Liver (tissue), 9 donors: ENCODE data around the gene IFT57. TPM values are rescaled to one million over a fixed set of nuclear protein-coding genes. Genes with fewer than 3 reads are reported as not detected.

Source experiments
- DNase-seq: peaks from one replicate; pipeline ENCODE4 v3.0.0-alpha.2; 2017; ENCODE audit warnings: low spot score
- H3K27ac ChIP-seq, 2 donors: one replicate each; pipeline ENCODE4 v1.7.0; 2013; ENCODE audit warnings: inconsistent platforms in 2 of 2, low read length in 2 of 2, control low read depth in 1 of 2, low read depth in 1 of 2, mild to moderate bottlenecking in 1 of 2
- H3K27me3 ChIP-seq, 4 donors: one replicate each; pipeline versions ENCODE4 v1.6.1 to v1.7.0; 2013; ENCODE audit warnings: low read length in 3 of 4, inconsistent platforms in 1 of 4, mild to moderate bottlenecking in 1 of 4, moderate library complexity in 1 of 4; ENCODE audit not compliant: control insufficient read depth in 4 of 4, insufficient read depth in 4 of 4
- H3K36me3 ChIP-seq, 4 donors: one replicate each; pipeline versions ENCODE4 v1.6.1 to v1.7.0; 2013; ENCODE audit warnings: low read length in 3 of 4, mild to moderate bottlenecking in 3 of 4, low read depth in 1 of 4, moderate library complexity in 1 of 4; ENCODE audit not compliant: control insufficient read depth in 4 of 4, insufficient read depth in 3 of 4
- H3K4me1 ChIP-seq, 4 donors: one replicate each; pipeline versions ENCODE4 v1.6.1 to v1.7.0; 2013; ENCODE audit warnings: low read length in 3 of 4, mild to moderate bottlenecking in 3 of 4, moderate library complexity in 1 of 4; ENCODE audit not compliant: control insufficient read depth in 4 of 4, insufficient read depth in 4 of 4
- H3K4me3 ChIP-seq, 3 donors: one replicate each; pipeline versions ENCODE4 v1.6.1 to v1.7.0; 2013; ENCODE audit warnings: low read length in 3 of 3, control low read depth in 1 of 3, low read depth in 1 of 3, mild to moderate bottlenecking in 1 of 3
- H3K9ac ChIP-seq, 2 donors: one replicate each; pipeline ENCODE4 v1.7.0; 2013; ENCODE audit warnings: low read length in 2 of 2, mild to moderate bottlenecking in 2 of 2, moderate library complexity in 2 of 2, control low read depth in 1 of 2, low read depth in 1 of 2
- H3K9me3 ChIP-seq, 4 donors: one replicate each; pipeline versions ENCODE4 v1.6.1 to v1.7.0; 2013; ENCODE audit warnings: low read length in 3 of 4; ENCODE audit not compliant: control insufficient read depth in 4 of 4
- FOXA1 ChIP-seq: IDR thresholded peaks from 2 replicates; pipeline ENCODE4 v1.6.1; 2016; ENCODE audit warnings: antibody characterized with exemption
- FOXA2 ChIP-seq: IDR thresholded peaks from 2 replicates; pipeline ENCODE4 v1.6.1; 2016; ENCODE audit warnings: antibody characterized with exemption
- GABPA ChIP-seq, 2 donors: IDR thresholded peaks in 1 of 2; conservative IDR thresholded peaks in 1 of 2; 2 replicates each; pipeline ENCODE4 v1.6.1; 2016; ENCODE audit warnings: antibody characterized with exemption in 2 of 2, mild to moderate bottlenecking in 1 of 2, moderate library complexity in 1 of 2
- NR2F2 ChIP-seq: IDR thresholded peaks from 2 replicates; pipeline ENCODE4 v1.6.1; 2016; ENCODE audit warnings: antibody characterized with exemption
- RAD21 ChIP-seq, 2 donors: IDR thresholded peaks; 2 replicates each; pipeline ENCODE4 v1.6.1; 2016; ENCODE audit warnings: antibody characterized with exemption in 2 of 2, mild to moderate bottlenecking in 2 of 2
- RXRA ChIP-seq, 2 donors: IDR thresholded peaks; 2 replicates each; pipeline ENCODE4 v1.6.1; 2017 to 2018; ENCODE audit warnings: antibody characterized with exemption in 2 of 2, mild to moderate bottlenecking in 1 of 2
- SP1 ChIP-seq: IDR thresholded peaks from 2 replicates; pipeline ENCODE4 v1.6.1; 2018; ENCODE audit warnings: antibody characterized with exemption, mild to moderate bottlenecking
- TAF1 ChIP-seq: conservative IDR thresholded peaks from 2 replicates; pipeline ENCODE4 v1.6.1; 2016; ENCODE audit warnings: antibody characterized with exemption, mild to moderate bottlenecking
- YY1 ChIP-seq: IDR thresholded peaks from 2 replicates; pipeline ENCODE4 v1.6.1; 2016; ENCODE audit warnings: antibody characterized with exemption, mild to moderate bottlenecking
- WGBS: extraction: QIAGEN DNeasy Blood & Tissue Kit; methylation state at CpG from one replicate; pipeline ENCODE4 v1.1.7; 2013; 5-methylcytosine and 5-hydroxymethylcytosine counted together
- polyA plus RNA-seq, 2 donors: library from polyadenylated mRNA; stranded (reverse) in 1 of 2; unstranded in 1 of 2; fragments of 200-250 nt in 1 of 2; fragments of >200 nt in 1 of 2; fragmentation: Nextera tagmentation in 1 of 2; extraction: Ambion mirVana in 1 of 2; gene quantifications; one replicate each; pipeline versions ENCODE4 v1.2.1 to v1.2.3, GENCODE V29; 2013 to 2015
- total RNA-seq, 2 donors: library from RNA; depleted of rRNA; stranded (reverse); fragments of >200 nt; gene quantifications; one replicate each; pipeline ENCODE4 v1.2.3, GENCODE V29; 2014
- TF ChIP-seq, protein P1 (sequence below): IDR thresholded peaks from 2 replicates; pipeline ENCODE4 v1.6.1; 2016; ENCODE audit warnings: antibody characterized with exemption
- TF ChIP-seq, protein P2 (sequence below): IDR thresholded peaks from 2 replicates; pipeline ENCODE4 v1.6.1; 2016; ENCODE audit warnings: antibody characterized with exemption
- TF ChIP-seq, protein P3 (sequence below): IDR thresholded peaks from 2 replicates; pipeline ENCODE4 v1.6.1; 2016; ENCODE audit warnings: antibody characterized with exemption
- TF ChIP-seq, protein P4 (sequence below): fragments of 150-350 bp; IDR thresholded peaks from 2 replicates; pipeline ENCODE4 v1.5.1; 2017; ENCODE audit warnings: improper control_type of control experiment, low read depth, low read length; ENCODE audit not compliant: missing input control
- donor health status: healthy.
- donor health status: healthy.
- donor health status: healthy.
- donor health status: healthy.
- donor health status: healthy.

IFT57 gene
- total and polyA plus RNA-seq, 4 donors: 5.2 to 9.2 (median 7.3) TPM

DNA sequence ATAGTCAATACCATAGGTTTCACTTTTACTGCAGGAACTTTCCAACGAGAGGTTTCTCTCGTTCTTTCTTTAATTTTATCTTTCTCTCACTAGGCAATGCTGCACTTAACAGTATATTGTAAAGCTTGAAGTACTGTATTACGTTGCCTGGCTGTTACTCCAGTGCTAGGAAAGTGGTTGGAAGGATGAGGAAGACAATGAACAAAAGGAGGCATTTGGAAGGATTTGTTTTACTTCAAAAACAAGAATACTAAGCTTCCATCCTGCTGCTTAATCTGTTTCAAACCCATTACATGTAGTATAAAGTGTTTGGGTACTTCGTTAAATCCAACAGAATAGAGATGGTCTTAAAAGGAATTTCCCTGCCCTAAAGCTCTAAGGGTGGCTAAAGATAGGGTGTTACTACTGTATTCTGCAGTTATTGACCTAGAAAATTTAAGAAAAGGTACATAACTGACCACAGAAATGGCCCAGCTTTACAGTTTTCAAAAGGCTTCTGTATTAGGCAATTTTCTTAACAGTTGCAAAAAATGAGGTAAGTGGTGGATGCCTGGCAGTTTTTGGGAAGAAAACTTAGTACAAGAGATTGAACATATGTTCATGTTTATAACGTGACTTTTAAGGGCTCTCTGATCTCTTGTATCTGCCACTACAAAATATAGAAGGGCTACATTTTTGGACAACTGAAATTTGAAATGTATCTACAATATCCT lies 785 bp upstream of the IFT57 start:
- Histone ChIP-seq H3K27ac (peak overlapping the region; percentile 10 to 35), H3K9ac (peak overlapping the region; percentile 17 to 90), H3K9me3 (no peaks in the 10 kb centered on the region), H3K36me3 (no peaks in the 10 kb centered on the region), H3K4me3 (peak overlapping the region; percentile 74 to 91 (median 78)), H3K27me3 (no peaks in the 10 kb centered on the region), H3K4me1 (peaks cover 0 to 14% (median 6%) of the 10 kb centered on the region in 4 donors)
- no peak for DNase-seq
- 15% methylated on average over 5 of the region's 5 CpGs for WGBS
- TF ChIP-seq RAD21 (IDR thresholded peaks at IDR 0.05) (no peak), FOXA1 (no peak), YY1 (no peak)

DNA sequence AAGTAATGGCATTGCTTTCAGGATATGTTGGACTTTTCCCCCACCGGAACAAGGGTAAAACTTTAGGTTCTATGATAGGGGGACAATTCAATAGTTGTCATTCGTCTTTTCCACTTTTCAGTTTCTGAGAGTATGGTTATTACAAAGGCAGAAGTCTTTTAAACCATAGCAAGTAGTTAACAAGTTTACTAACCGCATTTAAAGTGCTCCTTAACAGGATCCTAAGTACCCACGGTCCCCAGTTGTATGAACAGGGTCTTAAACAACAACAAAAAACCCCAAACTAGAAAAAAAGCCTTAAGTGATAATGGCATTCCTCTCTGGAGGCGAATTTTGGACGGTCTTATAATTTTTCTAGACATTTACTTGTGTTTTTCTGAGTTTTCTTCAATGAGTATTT lies 831 bp downstream of the IFT57 start:
- Histone ChIP-seq H3K4me1 (peaks cover 0 to 14% (median 6%) of the 10 kb centered on the region in 4 donors), H3K9ac (peak overlapping the region in 1 of 2 donors; percentile 78), H3K36me3 (no peaks in the 10 kb centered on the region), H3K27me3 (no peaks in the 10 kb centered on the region), H3K27ac (no peak overlapping the region), H3K4me3 (peak overlapping the region in 2 of 3 donors; percentile 78 to 91), H3K9me3 (no peaks in the 10 kb centered on the region)
- DNase-seq: no peak
- 33% methylated on average over 6 of the region's 6 CpGs for WGBS
- TF ChIP-seq RXRA (IDR thresholded peaks at IDR 0.05): no peak
- TF ChIP-seq, protein P1, sequence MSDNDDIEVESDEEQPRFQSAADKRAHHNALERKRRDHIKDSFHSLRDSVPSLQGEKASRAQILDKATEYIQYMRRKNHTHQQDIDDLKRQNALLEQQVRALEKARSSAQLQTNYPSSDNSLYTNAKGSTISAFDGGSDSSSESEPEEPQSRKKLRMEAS: no peak
- TF ChIP-seq, protein P2, sequence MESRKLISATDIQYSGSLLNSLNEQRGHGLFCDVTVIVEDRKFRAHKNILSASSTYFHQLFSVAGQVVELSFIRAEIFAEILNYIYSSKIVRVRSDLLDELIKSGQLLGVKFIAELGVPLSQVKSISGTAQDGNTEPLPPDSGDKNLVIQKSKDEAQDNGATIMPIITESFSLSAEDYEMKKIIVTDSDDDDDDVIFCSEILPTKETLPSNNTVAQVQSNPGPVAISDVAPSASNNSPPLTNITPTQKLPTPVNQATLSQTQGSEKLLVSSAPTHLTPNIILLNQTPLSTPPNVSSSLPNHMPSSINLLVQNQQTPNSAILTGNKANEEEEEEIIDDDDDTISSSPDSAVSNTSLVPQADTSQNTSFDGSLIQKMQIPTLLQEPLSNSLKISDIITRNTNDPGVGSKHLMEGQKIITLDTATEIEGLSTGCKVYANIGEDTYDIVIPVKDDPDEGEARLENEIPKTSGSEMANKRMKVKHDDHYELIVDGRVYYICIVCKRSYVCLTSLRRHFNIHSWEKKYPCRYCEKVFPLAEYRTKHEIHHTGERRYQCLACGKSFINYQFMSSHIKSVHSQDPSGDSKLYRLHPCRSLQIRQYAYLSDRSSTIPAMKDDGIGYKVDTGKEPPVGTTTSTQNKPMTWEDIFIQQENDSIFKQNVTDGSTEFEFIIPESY: no peak
- no peak for TF ChIP-seq FOXA2
- no peak for TF ChIP-seq SP1
- TF ChIP-seq TAF1: no peak
- no peak for TF ChIP-seq GABPA (IDR thresholded peaks at IDR 0.05 in 1 of 2, conservative IDR thresholded peaks at IDR 0.05 in 1 of 2)
- TF ChIP-seq, protein P3, sequence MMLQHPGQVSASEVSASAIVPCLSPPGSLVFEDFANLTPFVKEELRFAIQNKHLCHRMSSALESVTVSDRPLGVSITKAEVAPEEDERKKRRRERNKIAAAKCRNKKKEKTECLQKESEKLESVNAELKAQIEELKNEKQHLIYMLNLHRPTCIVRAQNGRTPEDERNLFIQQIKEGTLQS: no peak
- no peak for TF ChIP-seq NR2F2
- TF ChIP-seq, protein P4, sequence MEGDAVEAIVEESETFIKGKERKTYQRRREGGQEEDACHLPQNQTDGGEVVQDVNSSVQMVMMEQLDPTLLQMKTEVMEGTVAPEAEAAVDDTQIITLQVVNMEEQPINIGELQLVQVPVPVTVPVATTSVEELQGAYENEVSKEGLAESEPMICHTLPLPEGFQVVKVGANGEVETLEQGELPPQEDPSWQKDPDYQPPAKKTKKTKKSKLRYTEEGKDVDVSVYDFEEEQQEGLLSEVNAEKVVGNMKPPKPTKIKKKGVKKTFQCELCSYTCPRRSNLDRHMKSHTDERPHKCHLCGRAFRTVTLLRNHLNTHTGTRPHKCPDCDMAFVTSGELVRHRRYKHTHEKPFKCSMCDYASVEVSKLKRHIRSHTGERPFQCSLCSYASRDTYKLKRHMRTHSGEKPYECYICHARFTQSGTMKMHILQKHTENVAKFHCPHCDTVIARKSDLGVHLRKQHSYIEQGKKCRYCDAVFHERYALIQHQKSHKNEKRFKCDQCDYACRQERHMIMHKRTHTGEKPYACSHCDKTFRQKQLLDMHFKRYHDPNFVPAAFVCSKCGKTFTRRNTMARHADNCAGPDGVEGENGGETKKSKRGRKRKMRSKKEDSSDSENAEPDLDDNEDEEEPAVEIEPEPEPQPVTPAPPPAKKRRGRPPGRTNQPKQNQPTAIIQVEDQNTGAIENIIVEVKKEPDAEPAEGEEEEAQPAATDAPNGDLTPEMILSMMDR: no peak

DNA sequence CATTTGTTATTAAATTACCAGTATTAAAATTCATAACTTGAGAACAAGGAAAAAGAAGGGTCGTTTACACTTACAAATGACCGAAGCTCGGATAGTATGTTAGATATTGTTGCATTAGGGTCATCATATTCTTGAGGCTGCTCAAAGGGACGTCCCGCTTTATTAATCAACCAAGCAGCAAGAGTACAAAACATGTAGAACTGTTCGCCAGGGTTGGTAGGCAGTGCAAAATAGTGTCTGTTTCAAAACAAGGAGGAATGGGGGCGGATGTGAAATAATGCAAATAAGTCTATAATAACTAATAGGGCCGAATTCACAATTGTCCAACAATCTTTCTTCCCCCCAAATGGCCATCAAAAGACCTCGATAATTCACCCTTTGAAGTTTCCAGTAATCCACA lies 2.9 kb downstream of the IFT57 start:
- DNase-seq: no peak
- TF ChIP-seq, protein P3: no peak
- TF ChIP-seq, protein P2: no peak
- WGBS: 94% methylated on average over 9 of the region's 9 CpGs
- Histone ChIP-seq H3K27ac (no peak overlapping the region), H3K4me1 (peaks cover 0 to 14% (median 6%) of the 10 kb centered on the region in 4 donors), H3K9me3 (no peaks in the 10 kb centered on the region), H3K4me3 (no peak overlapping the region), H3K36me3 (no peaks in the 10 kb centered on the region), H3K9ac (no peak overlapping the region), H3K27me3 (no peaks in the 10 kb centered on the region)
